Activated naive CD4-positive, alpha-beta T cell treated with anti-CD3 and anti-CD28 coated beads, Interleukin-2, amount 50 U/mL, for 72 hours (primary cell): ENCODE data around the gene RELT. TPM values are rescaled to one million over a fixed set of nuclear protein-coding genes. Genes with fewer than 3 reads are reported as not detected.

Experiments
- ATAC-seq, 2 donors: fragments of 150-1000 bp; cut with Tn5 transposase; 2 replicates each; pipeline ENCODE4 v1.10.0; 2021; ENCODE audit warnings: mild to moderate bottlenecking in 2 of 2, moderate library complexity in 2 of 2
- DNase-seq, 2 donors: peaks; one replicate each; pipeline ENCODE4 v3.0.0; 2021 to 2022; ENCODE audit warnings: low spot score in 2 of 2
- H3K27ac Mint-ChIP-seq, 2 donors: one replicate each; pipeline ENCODE4 v1.8.0; 2022; ENCODE audit warnings: mild to moderate bottlenecking in 2 of 2, mixed read lengths in 2 of 2
- H3K36me3 Mint-ChIP-seq, 2 donors: one replicate each; pipeline ENCODE4 v1.8.0; 2022; ENCODE audit warnings: mixed read lengths in 2 of 2
- H3K9me3 Mint-ChIP-seq, 2 donors: one replicate each; pipeline ENCODE4 v1.8.0; 2022; ENCODE audit warnings: mixed read lengths in 2 of 2
- total RNA-seq, 2 donors: library from RNA; stranded (reverse); gene quantifications; one replicate each; pipeline ENCODE4 v1.2.3, GENCODE V29; 2022

RELT gene
- total RNA-seq, 2 donors from 2014 or later: 23.2 to 28.2 TPM

- H3K36me3 Mint-ChIP-seq: no peaks in the 10 kb centered on the region
- ATAC-seq (no peak), DNase-seq (no peak)
- H3K27ac Mint-ChIP-seq: no peak overlapping the region
- H3K9me3 Mint-ChIP-seq: no peaks in the 10 kb centered on the region
Observed at GRCh38 chr11:73363147-73363546, 13.1 kb upstream of the RELT start.

GRCh38 chr11:73365352-73366264 lies 10.6 kb upstream of the RELT start:
- peak overlapping the region; percentile 11 to 88 for H3K27ac Mint-ChIP-seq
- H3K9me3 Mint-ChIP-seq: no peaks in the 10 kb centered on the region
- no peak for DNase-seq
- no peaks in the 10 kb centered on the region for H3K36me3 Mint-ChIP-seq
- peak in 1 of 2 donors; percentile 15 for ATAC-seq

GRCh38 chr11:73366265-73366610 lies 10.0 kb upstream of the RELT start:
- H3K27ac Mint-ChIP-seq: peak overlapping the region; percentile 11 to 88
- no peaks in the 10 kb centered on the region for H3K9me3 Mint-ChIP-seq
- no peaks in the 10 kb centered on the region for H3K36me3 Mint-ChIP-seq
- ATAC-seq (peak; percentile 48 to 62), DNase-seq (no peak)

- DNase-seq: no peak
- H3K9me3 Mint-ChIP-seq: no peaks in the 10 kb centered on the region
- H3K36me3 Mint-ChIP-seq: no peaks in the 10 kb centered on the region
- no peak for ATAC-seq
- peak overlapping the region; percentile 11 to 88 for H3K27ac Mint-ChIP-seq
Observed at GRCh38 chr11:73366953-73367352, 9.2 kb upstream of the RELT start.

GRCh38 chr11:73367482-73368024 lies 8.6 kb upstream of the RELT start:
- Mint-ChIP-seq H3K36me3 (no peaks in the 10 kb centered on the region), H3K27ac (peak overlapping the region in 1 of 2 donors; percentile 88), H3K9me3 (no peaks in the 10 kb centered on the region)
- DNase-seq (no peak), ATAC-seq (no peak)

- ATAC-seq: no peak
- peaks cover 5 to 6% of the 10 kb centered on the region in 2 donors for H3K36me3 Mint-ChIP-seq
- no peak for DNase-seq
- H3K27ac Mint-ChIP-seq: no peak overlapping the region
- H3K9me3 Mint-ChIP-seq: no peaks in the 10 kb centered on the region
Observed at GRCh38 chr11:73372375-73372993, 3.7 kb upstream of the RELT start.

GRCh38 chr11:73374151-73374550 lies 2.0 kb upstream of the RELT start:
- H3K27ac Mint-ChIP-seq: no peak overlapping the region
- no peak for DNase-seq
- H3K9me3 Mint-ChIP-seq: no peaks in the 10 kb centered on the region
- no peak for ATAC-seq
- H3K36me3 Mint-ChIP-seq: peaks cover 5 to 6% of the 10 kb centered on the region in 2 donors

GRCh38 chr11:73375830-73376159 lies 404 bp upstream of the RELT start:
- H3K27ac Mint-ChIP-seq: peak overlapping the region; percentile 90 to 94
- ATAC-seq (no peak), DNase-seq (no peak)
- H3K36me3 Mint-ChIP-seq: peaks cover 5 to 6% of the 10 kb centered on the region in 2 donors
- H3K9me3 Mint-ChIP-seq: no peaks in the 10 kb centered on the region

- Mint-ChIP-seq H3K36me3 (peaks cover 5 to 6% of the 10 kb centered on the region in 2 donors), H3K27ac (peak overlapping the region; percentile 94 to 97), H3K9me3 (no peaks in the 10 kb centered on the region)
- peak; percentile 65 to 74 for DNase-seq
- peak; percentile 50 to 74 for ATAC-seq
Observed at GRCh38 chr11:73376803-73377629, 817 bp downstream of the RELT start.

- Mint-ChIP-seq H3K36me3 (peaks cover 5 to 6% of the 10 kb centered on the region in 2 donors), H3K9me3 (no peaks in the 10 kb centered on the region), H3K27ac (peak overlapping the region; percentile 71 to 93)
- DNase-seq: no peak
- no peak for ATAC-seq
Observed at GRCh38 chr11:73379189-73379880, 3.1 kb downstream of the RELT start.

- peaks cover 5 to 6% of the 10 kb centered on the region in 2 donors for H3K36me3 Mint-ChIP-seq
- no peaks in the 10 kb centered on the region for H3K9me3 Mint-ChIP-seq
- peak overlapping the region; percentile 50 to 71 for H3K27ac Mint-ChIP-seq
- no peak for ATAC-seq
- no peak for DNase-seq
Observed at GRCh38 chr11:73380331-73380730, 4.1 kb downstream of the RELT start.

- peaks cover 5 to 6% of the 10 kb centered on the region in 2 donors for H3K36me3 Mint-ChIP-seq
- no peak for ATAC-seq
- peak overlapping the region; percentile 36 to 48 for H3K27ac Mint-ChIP-seq
- no peaks in the 10 kb centered on the region for H3K9me3 Mint-ChIP-seq
- DNase-seq: no peak
Observed at GRCh38 chr11:73380897-73381410, 4.8 kb downstream of the RELT start.

- H3K36me3 Mint-ChIP-seq: peaks cover 5 to 6% of the 10 kb centered on the region in 2 donors
- H3K27ac Mint-ChIP-seq: peak overlapping the region in 1 of 2 donors; percentile 22
- no peaks in the 10 kb centered on the region for H3K9me3 Mint-ChIP-seq
- no peak for DNase-seq
- no peak for ATAC-seq
Observed at GRCh38 chr11:73381589-73381988, 5.4 kb downstream of the RELT start.

GRCh38 chr11:73382183-73382582 lies 6.0 kb downstream of the RELT start:
- peak overlapping the region; percentile 35 to 84 for H3K27ac Mint-ChIP-seq
- DNase-seq (no peak), ATAC-seq (no peak)
- peaks cover under 1 to 1% of the 10 kb centered on the region in 2 donors for H3K36me3 Mint-ChIP-seq
- no peaks in the 10 kb centered on the region for H3K9me3 Mint-ChIP-seq

GRCh38 chr11:73382747-73383146 lies 6.5 kb downstream of the RELT start:
- DNase-seq (no peak), ATAC-seq (no peak)
- Mint-ChIP-seq H3K9me3 (no peaks in the 10 kb centered on the region), H3K27ac (peak overlapping the region in 1 of 2 donors; percentile 54), H3K36me3 (no peaks in the 10 kb centered on the region)
